Gastrocnemius medialis (tissue), 4 donors: ENCODE measurements around the gene RAD51B.

ENCODE experiments used
- CTCF ChIP-seq, 5 experiments: fragments of 450-650 bp in 3 of 5; fragments of 200-600 bp in 2 of 5; sonication (generic) in 2 of 5; IDR thresholded peaks in 4 of 5; conservative IDR thresholded peaks in 1 of 5; 1 replicate in 4 of 5; 2 replicates in 1 of 5; pipeline ENCODE4 v1.5.1; 2016 to 2019; ENCODE audit warnings: antibody characterized with exemption in 5 of 5, mild to moderate bottlenecking in 3 of 5, moderate library complexity in 3 of 5
- POLR2A ChIP-seq, 2 donors: fragments of 450-650 bp; IDR thresholded peaks; one replicate each; pipeline ENCODE4 v1.6.1; 2017; ENCODE audit warnings: antibody characterized with exemption in 2 of 2, mild to moderate bottlenecking in 2 of 2, moderate library complexity in 2 of 2

DNA sequence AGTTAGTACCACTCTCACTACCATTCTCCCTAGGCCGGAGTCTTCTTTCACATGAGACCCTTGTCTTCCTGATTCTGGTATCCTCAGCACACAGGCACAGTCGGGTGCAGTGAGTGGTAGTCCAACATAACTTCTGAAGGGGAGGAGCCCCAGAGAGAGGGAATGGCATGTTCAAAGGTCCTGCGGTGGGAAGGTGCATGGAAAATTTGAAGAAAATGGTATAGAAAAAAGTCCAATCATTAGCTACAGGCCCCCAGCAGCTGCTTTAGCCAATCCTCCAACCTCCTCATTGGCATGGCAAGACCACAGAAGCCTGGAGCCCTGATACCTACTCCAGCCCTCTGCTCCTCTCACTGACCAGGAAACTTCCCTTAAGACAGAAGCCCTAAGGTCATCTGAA is 876.7 kb downstream of the RAD51B start:
- TF ChIP-seq CTCF (IDR thresholded peaks at IDR 0.05 in 4 of 5, conservative IDR thresholded peaks at IDR 0.05 in 1 of 5) (no peak), POLR2A (IDR thresholded peaks at IDR 0.05) (no peak)
